AG09309 (cell line): ENCODE results near the gene ANKRD12.

ENCODE experiments used
- DNase-seq: peaks from one replicate; pipeline ENCODE4 v3.0.0-alpha.2; 2010; ENCODE audit warnings: low read depth
- H3K4me3 ChIP-seq: 2 replicates; pipeline ENCODE4 v1.5.1; 2011; ENCODE audit warnings: mild to moderate bottlenecking, low read depth, low read length, moderate library complexity; ENCODE audit not compliant: control insufficient read depth
- TF ChIP-seq, protein P1 (sequence below): IDR thresholded peaks from 2 replicates; pipeline ENCODE4 v1.5.1; 2011; ENCODE audit warnings: mild to moderate bottlenecking, low read depth, low read length, inconsistent platforms; ENCODE audit not compliant: insufficient read depth, control insufficient read depth; ENCODE audit errors: missing control alignments

The ANKRD12 gene

DNA sequence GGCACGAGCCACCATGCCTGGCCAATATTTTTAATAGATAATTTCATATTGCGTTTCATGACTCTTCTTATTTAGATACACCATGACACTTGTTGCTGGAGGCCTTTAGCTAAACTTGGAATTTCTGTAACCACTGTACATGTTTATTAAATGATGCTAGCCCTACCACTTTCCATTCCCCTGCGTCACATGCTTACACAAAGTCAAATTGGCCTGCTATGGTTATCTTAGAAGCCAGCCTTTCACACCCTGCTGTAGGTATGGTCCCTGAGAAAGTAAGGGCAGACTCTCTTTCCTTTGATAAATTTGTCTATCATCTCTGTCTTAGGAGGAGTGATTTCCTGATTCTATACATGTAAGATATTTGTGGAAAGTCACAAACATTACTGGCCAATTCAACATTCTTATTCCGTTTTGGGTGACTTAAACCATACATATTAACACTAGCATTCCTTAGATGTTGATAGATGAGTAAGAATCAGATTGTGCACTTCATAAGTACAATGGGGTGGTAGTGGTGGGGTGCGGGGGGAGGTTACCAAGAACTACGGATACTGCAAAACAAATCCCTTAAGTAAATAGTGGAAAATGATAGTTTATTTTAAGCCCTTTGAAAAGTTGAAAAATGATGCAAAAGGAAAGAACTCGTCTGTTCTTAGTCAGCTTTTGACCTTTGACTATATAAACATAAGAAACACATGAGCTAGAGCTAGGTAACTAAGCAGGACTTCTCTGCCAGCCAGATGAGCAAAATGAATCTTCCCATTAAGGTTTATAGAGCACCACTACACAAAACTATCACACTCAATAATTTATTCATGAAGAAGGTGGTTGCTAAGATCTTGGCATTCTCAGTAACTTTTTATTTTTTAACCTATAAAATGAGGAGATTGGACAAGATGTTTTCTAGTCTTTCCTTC is 42.0 kb upstream of the ANKRD12 start:
- peak; percentile 46 for DNase-seq
- no peak overlapping the region for H3K4me3 ChIP-seq
- TF ChIP-seq, protein P1, sequence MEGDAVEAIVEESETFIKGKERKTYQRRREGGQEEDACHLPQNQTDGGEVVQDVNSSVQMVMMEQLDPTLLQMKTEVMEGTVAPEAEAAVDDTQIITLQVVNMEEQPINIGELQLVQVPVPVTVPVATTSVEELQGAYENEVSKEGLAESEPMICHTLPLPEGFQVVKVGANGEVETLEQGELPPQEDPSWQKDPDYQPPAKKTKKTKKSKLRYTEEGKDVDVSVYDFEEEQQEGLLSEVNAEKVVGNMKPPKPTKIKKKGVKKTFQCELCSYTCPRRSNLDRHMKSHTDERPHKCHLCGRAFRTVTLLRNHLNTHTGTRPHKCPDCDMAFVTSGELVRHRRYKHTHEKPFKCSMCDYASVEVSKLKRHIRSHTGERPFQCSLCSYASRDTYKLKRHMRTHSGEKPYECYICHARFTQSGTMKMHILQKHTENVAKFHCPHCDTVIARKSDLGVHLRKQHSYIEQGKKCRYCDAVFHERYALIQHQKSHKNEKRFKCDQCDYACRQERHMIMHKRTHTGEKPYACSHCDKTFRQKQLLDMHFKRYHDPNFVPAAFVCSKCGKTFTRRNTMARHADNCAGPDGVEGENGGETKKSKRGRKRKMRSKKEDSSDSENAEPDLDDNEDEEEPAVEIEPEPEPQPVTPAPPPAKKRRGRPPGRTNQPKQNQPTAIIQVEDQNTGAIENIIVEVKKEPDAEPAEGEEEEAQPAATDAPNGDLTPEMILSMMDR, result no peak

DNA sequence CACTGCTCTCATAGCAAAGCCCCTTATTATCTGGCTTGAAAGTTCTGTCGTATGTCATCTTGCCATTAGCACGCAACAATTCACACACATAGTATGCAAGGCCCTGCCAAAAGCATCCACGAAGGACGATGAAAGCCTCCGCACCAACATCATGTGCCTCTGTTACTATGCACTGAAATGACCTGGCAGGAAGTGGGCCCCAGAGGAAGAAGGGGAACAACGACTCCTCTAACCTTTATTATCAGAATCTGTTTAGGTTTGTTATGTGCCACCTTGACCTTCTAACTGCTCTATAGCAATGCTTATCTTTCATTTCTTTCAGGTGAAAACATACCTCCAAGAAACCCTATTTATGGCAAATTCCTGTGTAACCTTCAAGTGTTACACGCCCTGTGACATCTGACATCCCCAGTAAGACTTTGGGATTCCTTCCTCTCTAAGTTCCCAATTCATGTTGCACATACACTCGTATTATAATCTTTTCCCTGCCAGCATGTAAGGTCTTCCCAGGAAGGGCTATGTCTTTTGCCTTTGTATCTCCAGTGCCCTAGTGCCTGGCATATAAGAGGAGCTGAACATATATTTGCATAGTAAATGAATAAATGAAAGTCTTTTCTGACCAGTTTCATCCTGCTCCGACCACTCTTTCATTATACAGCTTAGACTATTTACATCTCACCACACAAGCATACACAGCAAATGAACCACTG is 41.1 kb upstream of the ANKRD12 start:
- DNase-seq, result no peak
- H3K4me3 ChIP-seq, result no peak overlapping the region
- TF ChIP-seq, protein P1, result no peak

DNA sequence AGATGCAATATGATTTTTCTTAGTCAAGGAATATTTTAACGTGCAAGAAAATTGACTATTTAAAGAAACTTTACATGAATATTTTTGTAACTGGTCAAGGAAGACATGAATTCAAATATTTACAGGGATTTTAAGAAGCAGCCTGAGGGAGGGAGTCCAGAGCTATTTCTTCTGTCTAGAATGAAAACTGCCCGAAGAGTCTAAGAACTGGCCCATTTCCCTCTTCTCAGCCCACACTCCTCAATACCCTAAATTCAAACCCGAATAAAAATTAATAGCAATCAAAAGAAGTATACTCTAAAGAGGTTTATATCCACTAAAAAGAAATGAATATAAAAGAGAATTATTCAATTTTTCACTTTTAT is 40.6 kb upstream of the ANKRD12 start:
- no peak overlapping the region for H3K4me3 ChIP-seq
- DNase-seq, result no peak

DNA sequence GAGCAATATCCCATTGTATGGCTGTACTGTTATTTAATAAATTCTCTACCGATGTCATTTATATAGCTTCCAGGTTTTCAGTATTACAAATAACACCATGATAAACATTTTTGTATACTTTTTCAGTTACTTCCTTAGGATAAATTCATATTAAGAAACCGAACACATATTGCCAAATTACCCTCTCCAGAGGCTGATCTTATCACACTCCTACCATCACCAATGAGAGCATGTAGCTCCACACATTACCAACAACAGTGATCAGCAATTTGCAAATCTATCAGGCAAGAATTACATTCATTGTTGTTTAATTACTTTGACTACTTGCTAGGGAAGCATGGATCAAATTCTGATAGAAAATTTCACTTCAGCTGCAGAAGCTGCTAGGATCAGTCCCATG is 39.9 kb upstream of the ANKRD12 start:
- no peak for DNase-seq
- TF ChIP-seq, protein P1, result no peak
- no peak overlapping the region for H3K4me3 ChIP-seq

More for the DNA sequence above, 40.6 kb upstream of the ANKRD12 start:
- TF ChIP-seq, protein P1, result no peak

DNA sequence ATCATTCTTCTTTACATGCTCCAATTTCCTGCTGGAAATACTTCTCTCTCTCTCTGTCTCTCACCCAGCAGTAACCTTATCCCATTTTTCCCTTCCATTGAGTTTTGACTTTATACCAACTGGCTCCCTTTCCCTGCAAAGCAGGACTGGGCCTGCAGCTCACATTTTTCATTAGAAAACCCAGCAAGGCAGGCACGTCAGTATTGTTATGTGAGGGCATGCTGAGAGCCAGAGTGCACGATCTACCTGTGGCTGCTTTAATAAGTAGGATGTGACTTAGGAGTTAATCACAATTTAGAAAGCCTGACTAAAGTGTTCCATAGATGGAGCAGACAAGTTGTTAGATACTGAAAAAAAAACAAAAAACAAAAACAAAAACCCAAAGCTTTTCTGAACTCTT is 39.2 kb upstream of the ANKRD12 start:
- no peak for DNase-seq
- TF ChIP-seq, protein P1, result no peak

DNA sequence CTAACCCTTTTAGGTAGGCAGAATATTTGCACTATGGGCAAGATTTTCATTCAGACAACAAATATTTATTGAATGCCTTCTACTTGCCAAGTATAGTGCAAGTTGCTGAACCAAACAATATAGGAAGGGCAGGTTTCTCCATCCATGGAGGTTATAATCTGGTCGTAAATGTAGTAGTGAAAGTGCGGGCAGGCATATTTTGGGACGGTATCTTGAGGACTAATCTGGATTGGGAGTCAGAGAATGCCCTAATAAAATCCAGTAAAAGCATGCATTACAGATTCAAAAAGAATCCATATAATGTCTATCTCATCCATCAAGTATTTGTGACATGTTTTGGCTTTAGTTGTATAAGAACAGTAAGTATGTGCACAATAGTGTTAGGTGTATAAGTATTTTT is 35.8 kb upstream of the ANKRD12 start:
- no peak overlapping the region for H3K4me3 ChIP-seq
- no peak for DNase-seq
- TF ChIP-seq, protein P1, result no peak

More for the DNA sequence above, 39.2 kb upstream of the ANKRD12 start:
- no peak overlapping the region for H3K4me3 ChIP-seq
